PC-3 (cell line): Measurements from ENCODE around the gene TNS3.

Experiments
- EZH2 ChIP-seq: fragments of 300-600 bp; sonication (generic); IDR thresholded peaks from one replicate; pipeline ENCODE4 v1.6.1; 2017; ENCODE audit warnings: antibody characterized with exemption, mild to moderate bottlenecking, low read length; ENCODE audit not compliant: unreplicated experiment
- EZH2phosphoT487 ChIP-seq: fragments of 300-600 bp; sonication (generic); IDR thresholded peaks from 2 replicates; pipeline ENCODE4 v1.6.1; 2018; ENCODE audit warnings: mild to moderate bottlenecking, antibody characterized with exemption, low read length, borderline replicate concordance
- TF ChIP-seq, protein P1 (sequence below): fragments of 300-600 bp; sonication (generic); conservative IDR thresholded peaks from 2 replicates; pipeline ENCODE4 v1.5.1; 2017; ENCODE audit warnings: antibody characterized with exemption, low read depth, mild to moderate bottlenecking, low read length

DNA sequence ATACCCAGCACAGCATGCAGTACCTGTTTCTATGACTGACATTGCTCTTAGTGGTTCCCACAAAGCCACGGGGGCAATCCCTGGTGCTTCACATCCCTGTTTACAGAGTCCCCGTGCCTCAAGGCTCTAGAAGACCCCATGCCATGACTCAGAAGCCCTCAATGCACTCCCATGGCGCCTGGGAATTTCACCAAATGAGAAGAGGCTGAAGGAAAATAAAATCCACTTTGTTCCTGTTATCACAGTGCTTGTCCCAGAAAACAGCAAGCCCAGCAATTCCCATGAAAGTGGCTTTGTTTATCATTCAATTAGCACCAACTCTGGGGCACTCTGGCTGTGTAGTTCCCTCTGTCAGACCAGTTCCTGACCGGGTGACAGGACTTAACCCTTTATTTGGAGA is 268.3 kb downstream of the TNS3 start:
- TF ChIP-seq, protein P1, sequence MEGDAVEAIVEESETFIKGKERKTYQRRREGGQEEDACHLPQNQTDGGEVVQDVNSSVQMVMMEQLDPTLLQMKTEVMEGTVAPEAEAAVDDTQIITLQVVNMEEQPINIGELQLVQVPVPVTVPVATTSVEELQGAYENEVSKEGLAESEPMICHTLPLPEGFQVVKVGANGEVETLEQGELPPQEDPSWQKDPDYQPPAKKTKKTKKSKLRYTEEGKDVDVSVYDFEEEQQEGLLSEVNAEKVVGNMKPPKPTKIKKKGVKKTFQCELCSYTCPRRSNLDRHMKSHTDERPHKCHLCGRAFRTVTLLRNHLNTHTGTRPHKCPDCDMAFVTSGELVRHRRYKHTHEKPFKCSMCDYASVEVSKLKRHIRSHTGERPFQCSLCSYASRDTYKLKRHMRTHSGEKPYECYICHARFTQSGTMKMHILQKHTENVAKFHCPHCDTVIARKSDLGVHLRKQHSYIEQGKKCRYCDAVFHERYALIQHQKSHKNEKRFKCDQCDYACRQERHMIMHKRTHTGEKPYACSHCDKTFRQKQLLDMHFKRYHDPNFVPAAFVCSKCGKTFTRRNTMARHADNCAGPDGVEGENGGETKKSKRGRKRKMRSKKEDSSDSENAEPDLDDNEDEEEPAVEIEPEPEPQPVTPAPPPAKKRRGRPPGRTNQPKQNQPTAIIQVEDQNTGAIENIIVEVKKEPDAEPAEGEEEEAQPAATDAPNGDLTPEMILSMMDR = no peak
- TF ChIP-seq EZH2 (no peak), EZH2phosphoT487 (no peak)
